ENCODE measurements around the gene GABARAPL2.

The GABARAPL2 gene

DNA sequence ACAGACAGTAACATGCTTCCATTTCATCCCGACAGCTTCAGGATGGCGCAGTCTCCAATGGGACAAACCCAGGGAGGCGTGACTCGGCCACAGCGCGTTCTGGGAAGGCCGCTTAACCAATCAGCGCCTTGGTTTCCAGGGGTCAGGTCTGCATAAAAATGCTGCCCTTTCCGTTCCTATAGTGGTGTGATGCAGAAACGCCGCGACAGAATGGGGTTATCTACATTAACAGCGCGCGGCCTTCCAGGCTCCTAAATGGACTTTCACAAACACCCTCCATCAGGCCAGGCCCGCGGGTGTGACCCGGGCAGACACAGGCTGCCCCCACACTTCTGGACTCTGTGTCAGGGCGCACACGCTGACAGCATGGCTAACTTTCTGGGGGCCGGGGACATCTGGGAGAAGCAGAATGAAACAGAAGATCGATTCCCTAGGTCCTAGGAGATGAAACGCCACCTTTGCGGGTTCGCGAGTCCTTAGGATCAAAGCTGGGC is 10.9 kb upstream of the GABARAPL2 start:
- no peak for DNase-seq (ENCODE audit: low spot score)

DNA sequence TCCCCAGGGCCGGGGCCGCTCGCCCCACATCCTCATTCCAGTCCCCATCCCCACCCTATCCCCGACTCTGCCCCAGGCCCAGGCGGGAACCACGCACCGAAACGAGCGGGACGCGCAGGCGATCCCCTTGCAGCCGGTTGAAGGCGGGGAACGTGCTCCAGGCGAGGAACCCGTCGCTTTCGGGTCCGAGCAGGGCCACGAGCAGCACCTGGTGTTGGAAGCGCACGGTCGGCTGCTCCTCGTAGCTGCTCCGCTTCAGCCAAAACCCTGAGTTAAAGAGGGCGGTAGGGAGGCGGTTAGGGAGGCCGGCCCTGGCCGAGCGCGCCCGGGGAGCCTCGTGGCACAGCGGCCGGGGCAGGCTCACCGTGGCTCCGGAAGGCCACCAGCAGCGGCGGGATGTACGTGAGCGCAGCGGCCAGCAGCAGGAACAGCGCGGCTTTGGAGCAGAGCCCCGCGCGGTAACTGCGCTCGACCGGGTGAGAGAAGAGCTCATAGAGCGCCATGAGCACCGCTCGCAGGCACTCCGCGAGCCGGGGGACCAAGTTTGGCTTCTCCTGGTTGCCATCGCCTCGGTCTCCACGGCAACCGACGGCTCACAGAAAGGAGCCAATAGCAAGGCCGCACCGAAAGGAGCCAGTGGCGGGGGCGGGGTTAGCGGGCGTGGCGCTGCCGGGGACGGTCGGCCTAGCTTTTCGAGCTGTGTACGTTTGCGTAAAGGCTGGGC is 10.3 kb upstream of the GABARAPL2 start, which contains the start of gene TMEM231:
TSS of gene TMEM231 (minus strand) at position 546 of the 724 bp plus-strand sequence. CDS start at position 503, 43 bp downstream.
- DNase-seq (ENCODE audit: low spot score), result peak; percentile 97

DNA sequence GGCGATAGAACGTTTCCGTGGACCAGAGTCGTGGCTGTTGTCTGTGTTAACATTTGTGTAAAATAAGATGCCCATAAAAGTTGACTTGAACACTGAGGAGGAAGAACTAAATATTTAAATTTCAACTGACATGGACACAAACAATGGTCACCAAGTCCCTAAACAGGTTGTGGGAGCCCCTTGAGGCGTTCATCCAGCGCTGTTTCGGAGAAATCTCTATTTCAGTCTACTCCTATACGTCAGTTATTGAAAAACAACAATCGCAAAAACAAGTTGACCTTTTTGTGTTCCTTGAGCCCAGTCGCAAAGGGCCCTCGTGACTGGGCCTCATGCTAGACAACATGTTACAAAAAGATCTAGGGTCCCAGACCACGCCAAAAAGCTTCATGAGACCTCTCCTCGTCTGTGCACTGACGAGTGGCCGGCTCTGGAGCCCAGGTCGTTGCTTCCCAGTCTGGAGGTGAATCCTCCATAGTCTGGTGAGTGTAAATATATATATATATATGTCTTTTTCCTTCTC is 9.7 kb upstream of the GABARAPL2 start:
- DNase-seq (ENCODE audit: low spot score), result no peak

DNA sequence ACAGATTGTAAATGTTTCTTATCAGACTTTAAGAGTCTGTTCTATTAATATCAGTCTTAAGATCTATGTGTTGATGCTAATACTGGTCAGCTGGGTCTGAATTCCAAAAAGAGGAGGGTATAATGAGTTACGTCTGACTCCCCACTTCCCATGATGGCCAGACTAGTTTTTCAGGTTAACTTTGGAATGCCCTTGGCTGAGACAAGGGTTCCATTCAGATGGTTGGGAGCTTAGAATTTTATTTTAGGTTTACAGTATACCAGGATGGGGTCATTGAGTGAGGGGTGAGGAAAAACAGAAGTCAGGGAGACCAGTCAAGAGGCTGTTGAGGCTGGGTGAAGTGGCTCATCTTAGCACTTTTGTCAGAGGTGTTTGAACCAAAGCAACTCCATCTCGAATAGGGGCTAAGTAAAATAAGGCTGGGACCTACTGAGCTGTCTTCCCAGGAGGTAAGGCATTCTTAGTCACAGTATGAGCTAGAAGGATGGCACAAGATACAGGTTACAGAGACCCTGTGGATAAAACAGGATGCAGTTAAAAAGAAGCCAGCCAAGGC is 7.3 kb upstream of the GABARAPL2 start:
- DNase-seq (ENCODE audit: low spot score), result no peak

DNA sequence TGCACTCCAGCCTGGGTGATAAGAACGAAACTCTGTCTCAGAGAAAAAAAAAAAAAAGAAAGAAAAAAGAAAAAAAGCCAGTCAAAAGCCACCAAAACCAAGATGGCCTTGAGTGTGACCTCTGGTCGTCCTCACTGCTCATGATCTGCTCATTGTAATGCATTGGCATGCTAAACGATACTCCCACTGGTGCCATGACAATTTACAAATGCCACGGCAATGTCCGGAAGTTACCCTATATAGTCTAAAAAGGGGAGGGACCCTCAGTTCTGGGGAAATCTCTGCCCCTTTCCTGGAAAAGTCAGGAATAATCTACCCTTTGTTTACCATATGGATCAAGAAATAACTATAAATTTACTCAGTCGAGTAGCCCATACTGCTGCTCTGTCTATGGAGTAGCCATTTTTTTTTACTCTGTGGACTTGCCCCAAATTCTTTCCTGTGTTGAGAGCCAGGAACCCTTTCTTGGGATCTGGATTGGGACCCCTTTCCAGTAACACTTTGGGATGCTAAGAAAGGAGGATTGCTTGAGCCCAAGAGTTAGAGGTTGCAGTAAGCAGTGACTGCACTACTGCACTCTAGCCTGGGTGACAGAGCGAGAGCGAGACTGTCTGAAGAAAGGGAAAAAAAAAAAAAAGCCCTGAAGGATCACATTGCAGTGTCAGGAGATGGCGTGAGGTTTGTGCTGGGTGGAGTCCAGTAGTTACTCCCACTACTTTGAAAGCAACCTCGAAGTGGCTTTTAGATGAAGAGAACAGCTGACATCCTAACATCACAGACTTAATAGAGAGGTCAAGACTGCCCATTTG is 6.4 kb upstream of the GABARAPL2 start:
- no peak for DNase-seq (ENCODE audit: low spot score)

DNA sequence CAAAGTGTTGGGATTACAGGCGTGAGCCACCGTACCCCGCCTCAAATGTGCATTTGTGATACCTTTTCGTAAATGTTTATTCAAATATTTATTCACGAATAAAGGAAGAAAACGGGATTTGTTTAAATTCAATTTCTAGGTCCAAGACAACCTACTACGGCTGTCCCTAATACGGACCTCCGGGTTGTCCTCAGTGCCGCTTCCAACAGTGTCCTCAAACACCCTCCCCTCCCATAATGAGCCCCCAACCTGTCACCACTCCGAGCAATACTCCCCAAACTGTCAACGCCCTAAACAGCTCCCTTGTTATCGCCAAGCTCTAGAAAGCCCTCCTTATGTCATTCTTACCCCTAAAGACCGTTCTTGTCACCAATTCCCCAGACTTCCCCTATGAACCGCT is 539 bp upstream of the GABARAPL2 start:
- DNase-seq (ENCODE audit: low spot score), result no peak

DNA sequence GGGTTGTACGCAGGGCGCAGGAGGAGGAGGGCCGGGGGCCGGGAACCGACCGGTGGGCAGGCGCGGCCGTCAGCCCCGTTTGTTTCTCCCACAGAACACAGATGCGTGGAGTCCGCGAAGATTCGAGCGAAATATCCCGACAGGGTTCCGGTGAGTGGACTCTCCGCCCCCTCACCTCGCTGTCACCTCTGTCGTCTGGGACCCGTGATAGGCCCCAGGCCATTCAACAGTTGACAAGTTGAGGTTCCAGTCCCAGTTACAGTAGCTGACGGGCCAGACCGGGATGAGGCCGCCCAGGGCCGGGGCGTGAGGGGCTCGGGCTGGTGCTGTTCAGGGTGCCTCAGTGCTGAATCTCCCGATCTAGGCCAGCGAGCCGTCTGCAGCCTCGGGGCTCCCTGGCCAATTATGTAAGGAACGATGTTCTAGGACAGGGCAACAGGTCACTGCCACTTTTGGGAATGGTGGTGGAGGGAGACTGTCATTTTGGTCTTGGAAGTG is 628 bp downstream of the GABARAPL2 start:
- DNase-seq (ENCODE audit: low spot score), result no peak

DNA sequence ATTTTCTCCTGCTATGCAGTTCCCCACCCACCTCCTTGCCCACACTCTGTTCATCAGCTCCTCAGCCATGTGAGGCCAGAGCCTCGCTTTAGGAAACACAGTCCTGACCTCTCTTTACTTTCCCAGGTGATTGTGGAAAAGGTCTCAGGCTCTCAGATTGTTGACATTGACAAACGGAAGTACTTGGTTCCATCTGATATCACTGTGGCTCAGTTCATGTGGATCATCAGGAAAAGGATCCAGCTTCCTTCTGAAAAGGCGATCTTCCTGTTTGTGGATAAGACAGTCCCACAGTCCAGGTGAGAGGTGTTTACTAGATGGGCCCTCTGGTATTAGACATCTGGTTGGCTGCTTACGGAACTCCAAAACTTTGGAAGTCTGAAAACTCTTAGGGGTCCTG is 1.7 kb downstream of the GABARAPL2 start:
- DNase-seq (ENCODE audit: low spot score), result no peak

DNA sequence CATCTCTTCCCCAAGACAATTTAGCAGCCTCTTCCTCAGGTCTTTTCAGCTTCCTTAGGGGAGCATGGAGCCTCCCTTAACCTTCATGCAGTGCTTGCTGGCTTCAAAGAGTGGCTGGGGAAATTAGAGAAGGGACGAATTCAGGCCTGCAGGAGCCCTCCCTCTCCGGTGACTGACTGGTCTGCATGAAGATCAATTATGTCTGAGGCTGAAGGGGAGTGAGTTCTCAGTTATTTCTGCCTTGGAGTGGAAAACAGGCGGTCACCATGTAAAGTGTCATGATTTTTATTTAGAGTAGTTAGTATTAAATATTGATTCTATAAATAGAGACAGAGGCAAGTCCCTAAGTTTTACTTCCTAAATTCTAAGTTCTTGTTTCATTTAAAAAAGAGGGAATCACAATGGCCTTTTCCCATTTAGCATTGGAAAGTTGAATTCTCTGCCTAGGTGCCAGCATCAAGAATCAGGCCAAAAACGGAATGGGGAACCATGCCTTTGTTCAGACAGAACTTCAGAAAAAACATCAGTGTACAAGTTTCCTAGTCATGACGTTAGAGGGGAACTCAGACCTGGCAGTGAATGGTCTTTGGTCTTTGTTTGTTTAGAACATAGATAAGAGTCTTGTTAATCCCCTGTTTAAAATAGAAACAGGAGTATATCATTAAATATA is 4.4 kb downstream of the GABARAPL2 start:
- DNase-seq (ENCODE audit: low spot score), result no peak

DNA sequence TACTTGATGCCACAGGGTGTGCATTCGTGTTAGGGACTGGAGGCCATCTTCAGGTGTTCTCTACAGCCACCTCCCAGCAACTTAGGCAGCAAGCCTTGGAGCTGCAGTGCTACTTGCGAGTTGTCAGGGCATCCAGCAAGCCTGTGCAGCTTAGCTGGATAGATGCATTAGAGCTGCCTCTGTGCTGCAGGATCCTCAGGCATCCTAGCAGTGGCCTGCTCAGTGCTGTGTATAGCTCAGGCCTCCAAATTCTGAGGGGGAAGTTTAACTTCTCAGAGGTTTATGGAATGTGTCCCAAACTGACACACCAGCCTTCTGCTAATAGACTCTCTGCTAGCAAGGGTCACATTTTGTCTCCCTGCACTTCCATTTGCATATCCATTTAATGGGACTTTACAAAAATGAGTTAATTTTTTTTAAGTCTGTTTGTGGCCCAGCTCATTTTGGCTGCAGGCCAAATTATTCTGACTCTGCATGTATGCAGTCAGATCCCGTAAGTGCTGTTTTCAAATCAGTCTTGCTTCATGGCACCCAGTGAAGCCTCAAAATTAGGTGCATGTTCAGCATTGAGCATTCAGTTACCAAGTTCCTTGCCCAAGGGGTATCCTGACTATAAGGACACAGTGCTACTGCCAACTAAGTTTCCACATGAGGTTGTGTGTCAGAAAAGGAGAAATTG is 6.8 kb downstream of the GABARAPL2 start:
- no peak for DNase-seq (ENCODE audit: low spot score)

DNA sequence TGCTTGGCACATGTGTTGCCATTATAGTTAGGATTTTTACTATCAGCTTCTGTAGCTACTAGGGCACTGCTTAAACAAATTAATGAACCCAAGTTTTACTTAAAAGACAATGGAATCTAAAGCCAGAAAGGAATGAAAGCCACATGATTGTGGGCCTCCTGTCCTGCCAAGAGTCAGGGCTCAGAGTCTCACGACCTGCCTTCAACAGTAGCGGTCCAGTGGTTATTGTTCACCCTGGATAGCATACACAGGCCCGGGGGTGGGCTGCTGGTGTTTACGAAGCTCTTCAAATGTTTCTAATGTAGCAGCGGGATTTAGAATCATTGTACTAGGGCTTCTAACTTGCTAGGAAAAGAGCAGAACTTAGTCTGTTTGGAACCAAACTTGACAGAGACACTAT is 7.8 kb downstream of the GABARAPL2 start:
- no peak for DNase-seq (ENCODE audit: low spot score)

DNA sequence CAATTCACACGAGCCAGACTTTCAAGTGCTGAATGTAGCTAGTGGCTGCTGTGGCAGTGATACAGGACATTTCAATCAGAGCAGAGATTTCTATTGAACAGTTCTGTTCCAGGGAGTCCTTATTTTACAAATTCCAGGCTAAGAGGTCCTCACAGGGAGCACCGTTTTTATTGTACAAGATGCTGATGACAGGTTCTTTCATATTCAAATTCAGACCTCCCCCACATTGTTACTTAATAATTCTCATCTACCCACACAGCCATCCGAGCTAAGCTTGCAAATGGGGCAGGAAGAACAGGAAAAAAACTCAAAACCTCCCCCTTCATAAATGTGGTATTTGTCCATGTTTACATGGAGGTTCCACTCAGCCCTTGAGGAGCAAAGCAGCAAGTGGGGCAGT is 9.8 kb downstream of the GABARAPL2 start:
- DNase-seq (ENCODE audit: low spot score), result no peak

DNA sequence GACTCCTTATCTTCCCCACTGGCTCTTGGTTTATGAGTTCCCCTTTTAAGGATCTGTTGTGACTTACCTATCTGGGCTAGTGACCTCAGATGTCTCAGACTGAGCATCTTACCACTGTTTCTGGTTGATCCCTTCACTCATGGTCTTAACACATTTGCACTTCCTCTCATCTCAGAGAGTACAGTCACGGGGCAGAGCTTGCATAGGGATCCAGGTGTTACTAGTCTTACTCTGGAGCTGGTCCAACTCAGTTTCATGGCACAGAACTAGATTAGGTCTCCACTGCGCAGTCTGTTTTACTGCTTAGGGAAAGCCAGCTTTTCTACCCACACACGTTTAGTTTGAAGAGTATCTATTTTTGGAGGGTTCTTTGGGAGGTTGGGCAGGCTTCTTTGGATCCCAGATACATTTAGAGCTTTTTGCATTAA is 10.2 kb downstream of the GABARAPL2 start:
- DNase-seq (ENCODE audit: low spot score), result no peak

DNA sequence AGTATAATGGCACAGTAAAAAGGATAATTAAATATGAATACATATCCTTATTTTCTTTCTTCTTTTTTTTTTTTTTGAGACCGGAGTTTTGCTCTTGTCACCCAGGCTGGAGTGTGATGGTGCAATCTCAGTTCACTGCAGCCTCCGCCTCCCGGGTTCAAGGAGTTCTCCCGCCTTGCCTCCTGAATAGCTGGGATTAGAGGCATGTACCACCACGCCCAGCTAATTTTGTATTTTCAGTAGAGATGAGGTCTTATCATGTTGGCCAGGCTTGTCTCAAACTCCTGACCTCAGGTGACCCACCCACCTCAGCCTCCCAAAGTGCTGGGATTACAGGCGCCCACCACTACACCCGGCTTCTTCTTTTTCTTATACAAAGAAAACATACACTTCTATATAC is 12.0 kb downstream of the GABARAPL2 start:
- no peak for DNase-seq (ENCODE audit: low spot score)

DNA sequence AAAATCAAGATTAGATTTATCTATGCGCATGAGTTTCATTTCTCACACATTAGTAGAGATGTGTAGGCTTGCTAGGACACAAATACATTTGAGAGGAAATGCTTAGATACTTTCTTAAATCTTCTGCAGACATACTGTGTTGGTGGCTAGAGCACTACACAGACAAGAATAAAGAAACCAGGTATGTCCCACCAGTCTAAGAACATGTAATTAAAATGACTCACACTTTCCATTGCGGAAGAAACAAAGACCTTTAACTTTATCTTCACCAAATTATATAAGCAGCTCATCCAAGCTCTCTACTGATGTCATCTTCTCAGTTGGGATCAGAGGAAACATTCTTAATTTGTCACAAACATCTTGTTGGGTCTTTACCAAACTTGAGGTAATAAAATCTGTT is 12.5 kb downstream of the GABARAPL2 start:
- no peak for DNase-seq (ENCODE audit: low spot score)

DNA sequence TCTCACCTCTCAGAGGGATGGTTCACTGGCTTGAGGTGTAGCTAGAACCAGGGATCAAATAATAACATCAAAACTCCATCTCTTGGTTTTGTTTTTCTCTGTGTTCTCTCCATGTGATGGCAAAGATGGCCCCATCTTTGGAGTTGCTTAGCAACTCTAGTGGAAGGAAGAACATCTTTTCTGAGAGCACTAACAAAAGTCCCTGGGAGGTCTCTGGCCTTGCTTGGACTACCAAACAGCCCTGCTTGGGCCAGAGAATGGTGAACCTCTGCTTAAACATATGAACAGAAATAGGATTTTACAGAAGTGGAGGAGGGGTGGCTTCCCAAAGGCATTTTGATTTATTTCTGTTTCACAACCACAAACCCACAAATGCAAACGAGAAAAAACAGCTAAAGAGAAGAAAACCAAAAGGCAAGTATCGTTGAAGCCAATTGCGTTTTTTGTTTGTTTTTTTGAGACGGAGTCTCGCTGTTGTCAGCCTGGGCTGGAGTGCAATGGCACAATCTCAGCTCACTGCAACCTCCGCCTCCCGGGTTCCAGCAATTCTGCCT is 13.2 kb downstream of the GABARAPL2 start:
- DNase-seq (ENCODE audit: low spot score), result no peak

DNA sequence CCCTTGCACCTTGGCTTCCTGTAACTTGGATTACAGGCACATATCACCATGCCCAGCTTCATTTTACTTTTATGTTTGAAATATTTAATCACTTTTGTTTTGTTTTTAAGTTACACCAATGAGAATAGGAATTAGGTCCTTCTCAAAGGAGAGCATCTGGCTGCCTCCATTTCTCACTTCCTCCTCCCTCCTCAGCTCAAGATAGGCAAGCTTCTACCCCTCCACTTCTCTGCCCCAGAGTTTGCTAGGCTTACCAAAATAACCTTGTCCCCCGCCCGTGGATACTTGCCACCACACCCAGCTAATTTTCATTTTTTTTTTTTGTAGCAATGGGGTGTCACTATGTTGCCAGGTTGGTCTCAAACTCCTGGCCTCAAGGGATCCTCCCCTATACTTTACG is 17.9 kb downstream of the GABARAPL2 start:
- no peak for DNase-seq (ENCODE audit: low spot score)

DNA sequence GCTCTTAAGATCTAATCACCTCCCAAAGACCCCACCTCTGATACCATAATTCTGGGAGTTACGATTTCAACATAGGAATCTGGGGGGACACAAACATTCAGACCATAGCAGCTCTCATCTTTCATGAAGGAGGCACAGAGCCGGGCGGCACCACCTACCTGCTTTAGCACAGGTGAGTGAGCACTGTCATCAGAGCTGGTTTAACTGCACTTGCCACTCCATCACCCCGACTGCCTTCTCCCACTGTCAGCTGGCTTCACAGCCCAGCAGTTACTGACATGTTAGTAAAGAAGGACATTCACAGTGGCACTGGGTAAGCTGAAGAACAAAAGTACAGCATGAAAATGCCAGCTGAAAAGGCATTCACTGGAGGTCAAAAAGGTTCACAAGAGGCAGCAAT is 22.5 kb downstream of the GABARAPL2 start:
- no peak for DNase-seq (ENCODE audit: low spot score)

DNA sequence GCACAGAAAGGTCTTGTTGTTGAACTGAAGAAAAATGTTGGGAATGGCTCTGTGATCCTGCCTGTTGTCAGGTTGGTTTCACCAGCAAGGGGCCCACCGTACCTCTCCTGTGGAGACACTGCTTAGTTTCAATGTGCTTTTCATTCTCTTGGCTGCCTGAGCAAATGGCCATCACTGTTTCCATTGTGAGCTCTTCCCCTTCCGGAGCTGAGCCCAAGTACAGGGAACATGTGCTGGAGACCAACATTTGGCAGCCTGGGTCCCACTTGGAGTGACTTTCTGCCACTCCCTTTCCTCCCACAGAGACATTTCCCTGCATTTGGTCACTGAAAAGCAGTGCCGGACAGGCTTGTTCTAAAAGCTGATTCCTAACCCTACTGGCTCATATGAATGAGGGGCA is 23.1 kb downstream of the GABARAPL2 start:
- DNase-seq (ENCODE audit: low spot score), result no peak

DNA sequence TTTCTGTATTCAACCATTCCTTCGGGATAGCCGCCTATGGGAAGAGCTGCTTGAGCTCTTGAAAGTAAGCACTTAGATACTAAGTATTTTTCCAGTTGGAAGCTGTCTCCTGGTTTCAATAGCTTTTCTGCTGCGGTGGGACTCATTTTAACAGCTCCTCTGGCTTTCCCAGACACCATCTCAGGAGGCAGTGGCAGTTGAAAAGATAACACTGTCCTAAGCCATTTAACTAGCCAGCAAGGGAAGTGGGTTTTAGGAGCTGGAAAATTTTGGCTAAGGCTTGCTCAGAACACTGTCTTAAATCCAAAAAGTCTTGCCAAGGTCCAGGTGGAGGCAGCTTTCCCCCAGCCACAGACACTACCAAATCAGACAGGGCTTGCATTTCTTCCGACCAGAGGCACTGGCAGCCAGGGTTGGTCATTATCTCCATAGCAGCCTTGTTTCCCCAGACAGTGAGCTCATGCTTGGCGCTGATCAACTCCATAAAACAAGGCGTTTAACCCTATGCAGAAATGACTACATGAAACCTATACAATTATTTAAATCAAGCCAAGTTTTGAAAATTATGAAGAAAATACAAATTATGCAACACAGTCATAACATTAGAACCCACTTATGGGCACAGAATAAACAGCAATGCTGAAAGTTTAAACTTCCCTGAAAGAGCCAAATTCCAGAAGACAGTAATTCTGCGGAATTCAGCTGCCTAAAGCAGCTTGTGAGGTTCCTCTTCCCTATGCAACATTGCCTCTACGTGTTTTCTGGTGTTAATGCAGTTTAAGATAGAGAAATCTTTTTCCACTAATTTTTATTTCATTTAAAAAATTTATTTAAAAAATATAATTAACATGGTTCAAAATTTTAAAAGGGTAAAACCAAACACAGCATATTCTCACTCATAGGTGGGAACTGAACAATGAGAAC is 25.0 kb downstream of the GABARAPL2 start:
- no peak for DNase-seq (ENCODE audit: low spot score)

Data from CD4-positive, alpha-beta T cell treated with Interleukin-15 for 4 hours (primary cell).